CD4-positive, alpha-beta memory T cell (primary cell): ENCODE results near the gene ADGRV1. TPM values are rescaled to one million over a fixed set of nuclear protein-coding genes. Genes with fewer than 3 reads are reported as not detected.

Source experiments
- CTCF ChIA-PET: fragments of 350-600 bp; sonication (Branson Sonifier 250); formaldehyde crosslinking; loops from one replicate; lab custom pipeline; 2021; ENCODE audit warnings: inconsistent platforms; ENCODE audit not compliant: partially characterized antibody; lab: Charles Lee
- POLR2A ChIA-PET: fragments of 350-600 bp; sonication (Branson Sonifier 250); formaldehyde crosslinking; loops from one replicate; lab custom pipeline; 2021; ENCODE audit not compliant: partially characterized antibody; lab: Charles Lee
- DNase-seq, 5 donors: peaks; one replicate each; pipeline versions ENCODE4 v3.0.0 to v3.0.0-alpha.2; 2020 to 2022; ENCODE audit warnings: mixed read lengths in 1 of 5
- H3K27ac ChIP-seq: one replicate; pipeline ENCODE4 v1.7.0; 2013; ENCODE audit warnings: low read depth, low read length
- H3K27me3 ChIP-seq: 2 replicates; pipeline ENCODE4 v1.7.0; 2013; ENCODE audit warnings: mild to moderate bottlenecking, low read length, moderate library complexity; ENCODE audit not compliant: insufficient read depth
- H3K36me3 ChIP-seq: 2 replicates; pipeline ENCODE4 v1.7.0; 2013; ENCODE audit warnings: mild to moderate bottlenecking, low read length, moderate library complexity; ENCODE audit not compliant: insufficient read depth
- H3K4me1 ChIP-seq: 2 replicates; pipeline ENCODE4 v1.7.0; 2013; ENCODE audit warnings: mild to moderate bottlenecking, low read length, moderate library complexity; ENCODE audit not compliant: insufficient read depth
- H3K4me3 ChIP-seq, 2 donors: one replicate each; pipeline ENCODE4 v1.7.0; 2013; ENCODE audit warnings: low read length in 2 of 2, mild to moderate bottlenecking in 1 of 2
- H3K9me3 ChIP-seq, 2 donors: one replicate each; pipeline ENCODE4 v1.7.0; 2013; ENCODE audit warnings: low read length in 2 of 2, control low read depth in 1 of 2; ENCODE audit not compliant: control insufficient read depth in 1 of 2
- H3K27ac Mint-ChIP-seq, 7 donors: one replicate each; pipeline ENCODE4 v1.8.0; 2020 to 2021; ENCODE audit warnings: mixed read lengths in 7 of 7, mild to moderate bottlenecking in 6 of 7, inconsistent platforms in 3 of 7, moderate library complexity in 3 of 7
- H3K27me3 Mint-ChIP-seq, 2 donors: one replicate each; pipeline ENCODE4 v1.8.0; 2020 to 2021; ENCODE audit warnings: mixed read lengths in 2 of 2
- H3K36me3 Mint-ChIP-seq, 2 donors: one replicate each; pipeline ENCODE4 v1.8.0; 2020 to 2021; ENCODE audit warnings: mixed read lengths in 2 of 2, inconsistent platforms in 1 of 2, mild to moderate bottlenecking in 1 of 2
- H3K4me1 Mint-ChIP-seq, 4 donors: one replicate each; pipeline ENCODE4 v1.8.0; 2020 to 2021; ENCODE audit warnings: mixed read lengths in 4 of 4, mild to moderate bottlenecking in 1 of 4
- H3K4me3 Mint-ChIP-seq, 8 donors: one replicate each; pipeline ENCODE4 v1.8.0; 2020 to 2021; ENCODE audit warnings: mixed read lengths in 8 of 8, mild to moderate bottlenecking in 7 of 8, moderate library complexity in 6 of 8, inconsistent platforms in 3 of 8
- H3K9me3 Mint-ChIP-seq, 8 donors: one replicate each; pipeline ENCODE4 v1.8.0; 2020 to 2021; ENCODE audit warnings: mixed read lengths in 8 of 8, mild to moderate bottlenecking in 5 of 8, inconsistent platforms in 3 of 8, moderate library complexity in 1 of 8
- intact Hi-C: fragments of 100-400 bp; cut with micrococcal nuclease; formaldehyde crosslinking; loops from one replicate; pipeline ENCODE4 v1.15.1; 2023
- polyA plus RNA-seq, 2 donors: library from polyadenylated mRNA; unstranded; fragments of 300-500 nt; fragmentation: Illumina TruSeq; gene quantifications; one replicate each; pipeline ENCODE4 v1.2.3, GENCODE V29; 2021
- total RNA-seq, 2 experiments: library from RNA; stranded (reverse); gene quantifications; one replicate each; pipeline ENCODE4 v1.2.3, GENCODE V29; 2021

The ADGRV1 gene
- total and polyA plus RNA-seq, 4 experiments from 2014 or later = 0.09 to 0.22 TPM; not detected in 2

DNA sequence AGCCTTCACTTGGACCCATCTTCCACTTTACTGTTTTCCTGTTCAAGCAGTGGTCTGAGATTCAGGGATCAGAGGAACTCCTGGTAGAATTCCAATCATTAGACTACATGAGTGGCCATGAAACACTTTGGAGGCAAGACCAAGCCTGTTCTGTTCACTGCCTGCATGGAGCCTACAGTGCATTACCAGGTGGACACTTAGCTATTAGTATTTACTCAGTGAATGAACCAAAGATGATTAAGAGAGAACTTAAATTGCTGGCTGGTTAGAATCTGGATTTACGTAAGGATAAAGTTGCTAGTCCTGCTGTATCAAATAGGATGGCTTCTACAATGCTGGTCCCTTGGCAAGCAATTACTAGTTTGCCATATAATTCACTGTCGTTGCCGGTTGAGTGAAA, 579.0 kb downstream of the ADGRV1 start:
- Histone ChIP-seq H3K36me3 (no peaks in the 10 kb centered on the region), H3K4me3 (no peak overlapping the region), H3K27me3 (no peaks in the 10 kb centered on the region), H3K27ac (no peak overlapping the region), H3K9me3 (no peaks in the 10 kb centered on the region), H3K4me1 (no peaks in the 10 kb centered on the region)
- Mint-ChIP-seq H3K36me3 (no peaks in the 10 kb centered on the region), H3K27ac (no peak overlapping the region), H3K27me3 (peaks cover 10 to 11% of the 10 kb centered on the region in 2 donors), H3K4me1 (no peaks in the 10 kb centered on the region), H3K9me3 (peaks cover 0 to 1% (median 0%) of the 10 kb centered on the region in 8 donors), H3K4me3 (no peak overlapping the region)
- intact Hi-C loops = no loop called here
- no peak for DNase-seq
- ChIA-PET POLR2A (no interaction called here), CTCF (no interaction called here)

DNA sequence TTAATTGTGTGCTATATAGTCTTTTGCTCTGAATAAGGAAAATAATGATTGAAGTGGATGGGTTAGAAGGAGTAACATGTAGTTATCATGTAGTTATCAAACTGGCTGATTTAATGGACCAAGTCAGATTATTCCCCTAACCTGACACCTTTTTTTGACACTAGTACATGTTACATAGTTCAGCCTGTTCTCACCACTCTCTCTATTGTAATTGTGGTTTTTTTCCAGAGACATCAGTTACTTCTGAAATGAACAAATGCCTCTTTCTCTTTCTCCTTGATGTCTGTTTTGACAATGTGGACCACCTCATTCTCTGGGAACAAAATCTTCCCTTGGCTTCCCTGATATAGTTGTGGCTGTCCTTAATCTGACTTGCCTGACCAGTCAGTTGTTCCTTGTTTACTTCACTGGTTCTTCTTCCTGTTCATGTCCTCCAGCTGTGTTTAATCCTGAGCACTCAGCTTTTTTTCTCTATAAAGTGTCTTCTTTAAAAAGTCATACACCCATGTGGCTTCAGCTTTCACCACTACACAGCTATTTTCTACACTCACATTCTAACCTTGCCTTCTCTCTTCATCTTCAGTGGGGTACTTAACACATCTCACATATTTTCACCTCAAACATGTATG, 581.1 kb downstream of the ADGRV1 start:
- H3K4me1 ChIP-seq = no peaks in the 10 kb centered on the region
- H3K4me1 Mint-ChIP-seq = no peaks in the 10 kb centered on the region
- no peak for DNase-seq
- no peaks in the 10 kb centered on the region for H3K9me3 ChIP-seq
- H3K36me3 ChIP-seq = no peaks in the 10 kb centered on the region
- no peak overlapping the region for H3K27ac ChIP-seq
- peaks cover 6 to 8% of the 10 kb centered on the region in 2 donors for H3K27me3 Mint-ChIP-seq
- POLR2A ChIA-PET = no interaction called here
- no peak overlapping the region for H3K4me3 ChIP-seq
- no peak overlapping the region for H3K27ac Mint-ChIP-seq
- intact Hi-C loops = no loop called here
- no peak overlapping the region for H3K4me3 Mint-ChIP-seq
- H3K36me3 Mint-ChIP-seq = no peaks in the 10 kb centered on the region
- peaks cover 0 to 1% (median 0%) of the 10 kb centered on the region in 8 donors for H3K9me3 Mint-ChIP-seq
- H3K27me3 ChIP-seq = no peaks in the 10 kb centered on the region
- CTCF ChIA-PET = no interaction called here

DNA sequence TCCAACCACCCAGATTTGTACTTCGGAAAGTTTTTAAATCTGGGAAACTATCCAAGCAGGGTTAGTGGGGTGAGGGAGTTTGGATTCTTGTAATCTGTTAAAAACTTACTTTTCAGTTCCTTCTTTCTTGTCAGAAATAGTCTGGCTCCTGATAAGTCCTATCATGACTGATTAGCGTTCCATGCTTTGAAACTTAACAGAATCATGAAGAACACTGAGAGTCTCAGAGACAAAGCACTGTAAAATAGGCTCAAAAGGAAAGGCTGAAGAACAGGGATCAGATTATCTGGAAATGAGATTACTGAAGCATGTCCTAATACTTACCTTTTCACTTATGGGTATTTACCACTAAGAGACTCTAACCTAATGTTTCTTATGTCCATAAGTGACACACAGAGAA, 582.1 kb downstream of the ADGRV1 start:
- ChIA-PET CTCF (no interaction called here), POLR2A (no interaction called here)
- H3K9me3 ChIP-seq = no peaks in the 10 kb centered on the region
- DNase-seq = no peak
- H3K36me3 ChIP-seq = no peaks in the 10 kb centered on the region
- H3K4me3 Mint-ChIP-seq = no peak overlapping the region
- no peaks in the 10 kb centered on the region for H3K9me3 Mint-ChIP-seq
- H3K4me1 Mint-ChIP-seq = no peaks in the 10 kb centered on the region
- intact Hi-C loops = no loop called here
- no peak overlapping the region for H3K27ac ChIP-seq
- no peaks in the 10 kb centered on the region for H3K36me3 Mint-ChIP-seq
- H3K4me3 ChIP-seq = no peak overlapping the region
- H3K4me1 ChIP-seq = no peaks in the 10 kb centered on the region
- peaks cover 1 to 4% of the 10 kb centered on the region in 2 donors for H3K27me3 Mint-ChIP-seq
- no peak overlapping the region for H3K27ac Mint-ChIP-seq
- no peaks in the 10 kb centered on the region for H3K27me3 ChIP-seq

- CTCF ChIA-PET = no interaction called here
- Histone ChIP-seq H3K9me3 (no peaks in the 10 kb centered on the region), H3K4me1 (no peaks in the 10 kb centered on the region), H3K4me3 (no peak overlapping the region), H3K27ac (no peak overlapping the region), H3K27me3 (no peaks in the 10 kb centered on the region), H3K36me3 (no peaks in the 10 kb centered on the region)
- no peaks in the 10 kb centered on the region for H3K9me3 Mint-ChIP-seq
- H3K4me1 Mint-ChIP-seq = no peaks in the 10 kb centered on the region
- H3K36me3 Mint-ChIP-seq = no peaks in the 10 kb centered on the region
- H3K4me3 Mint-ChIP-seq = no peak overlapping the region
- H3K27me3 Mint-ChIP-seq = peaks cover 0 to 2% of the 10 kb centered on the region in 2 donors
- DNase-seq = no peak
- intact Hi-C loops = no loop called here
- H3K27ac Mint-ChIP-seq = no peak overlapping the region
- POLR2A ChIA-PET = no interaction called here
These were observed 583.0 kb downstream of the ADGRV1 start for GRCh38 chr5:91141642-91142041.

GRCh38 chr5:91142386-91142785, 583.8 kb downstream of the ADGRV1 start:
- no peak overlapping the region for H3K27ac ChIP-seq
- no peaks in the 10 kb centered on the region for H3K9me3 ChIP-seq
- H3K27me3 Mint-ChIP-seq = peaks cover 0 to 2% of the 10 kb centered on the region in 2 donors
- no peak overlapping the region for H3K27ac Mint-ChIP-seq
- intact Hi-C loops = no loop called here
- POLR2A ChIA-PET = no interaction called here
- H3K9me3 Mint-ChIP-seq = peaks cover 0 to 2% (median 0%) of the 10 kb centered on the region in 8 donors
- H3K36me3 ChIP-seq = no peaks in the 10 kb centered on the region
- H3K36me3 Mint-ChIP-seq = no peaks in the 10 kb centered on the region
- H3K4me3 ChIP-seq = no peak overlapping the region
- H3K4me1 ChIP-seq = no peaks in the 10 kb centered on the region
- no peak for DNase-seq
- H3K27me3 ChIP-seq = no peaks in the 10 kb centered on the region
- H3K4me1 Mint-ChIP-seq = no peaks in the 10 kb centered on the region
- H3K4me3 Mint-ChIP-seq = no peak overlapping the region
- CTCF ChIA-PET = no interaction called here

GRCh38 chr5:91142819-91143218, 584.2 kb downstream of the ADGRV1 start:
- no peaks in the 10 kb centered on the region for H3K27me3 ChIP-seq
- H3K27ac ChIP-seq = no peak overlapping the region
- no peak for DNase-seq
- ChIA-PET POLR2A (no interaction called here), CTCF (no interaction called here)
- Mint-ChIP-seq H3K9me3 (peaks cover 0 to 5% (median 0%) of the 10 kb centered on the region in 8 donors), H3K4me1 (no peaks in the 10 kb centered on the region), H3K27ac (no peak overlapping the region), H3K27me3 (peaks cover 0 to 3% of the 10 kb centered on the region in 2 donors), H3K36me3 (no peaks in the 10 kb centered on the region), H3K4me3 (no peak overlapping the region)
- no peaks in the 10 kb centered on the region for H3K4me1 ChIP-seq
- no peak overlapping the region for H3K4me3 ChIP-seq
- no peaks in the 10 kb centered on the region for H3K36me3 ChIP-seq
- intact Hi-C loops = no loop called here
- no peaks in the 10 kb centered on the region for H3K9me3 ChIP-seq

DNA sequence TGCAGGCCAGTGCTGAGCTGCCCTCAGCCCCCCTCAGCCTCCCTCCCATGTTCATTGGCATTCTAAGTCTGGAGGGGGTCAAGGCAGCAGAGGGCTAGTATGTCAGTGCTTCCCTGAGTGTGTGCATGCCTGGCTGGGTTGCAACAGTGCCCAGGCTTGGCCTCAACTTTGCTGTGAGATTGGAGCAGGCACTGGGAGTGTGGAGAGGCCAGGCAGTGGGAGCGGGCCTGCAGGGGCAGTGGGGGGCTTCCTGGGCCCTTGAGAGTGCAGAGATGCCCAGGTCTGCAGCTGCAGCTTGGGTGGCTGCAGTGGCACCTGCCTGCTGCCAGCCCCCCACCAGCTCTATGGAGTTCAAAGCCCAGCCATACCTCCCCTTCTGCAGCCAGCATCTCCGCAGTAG, 585.2 kb downstream of the ADGRV1 start:
- DNase-seq = no peak
- intact Hi-C loops = no loop called here
- Mint-ChIP-seq H3K9me3 (peaks cover 0 to 8% (median under 1%) of the 10 kb centered on the region in 8 donors), H3K4me3 (no peak overlapping the region), H3K36me3 (no peaks in the 10 kb centered on the region), H3K27me3 (peaks cover 0 to 4% of the 10 kb centered on the region in 2 donors), H3K27ac (no peak overlapping the region), H3K4me1 (no peaks in the 10 kb centered on the region)
- no peaks in the 10 kb centered on the region for H3K9me3 ChIP-seq
- H3K4me1 ChIP-seq = no peaks in the 10 kb centered on the region
- ChIA-PET POLR2A (no interaction called here), CTCF (no interaction called here)
- H3K36me3 ChIP-seq = no peaks in the 10 kb centered on the region
- H3K4me3 ChIP-seq = no peak overlapping the region
- no peaks in the 10 kb centered on the region for H3K27me3 ChIP-seq
- H3K27ac ChIP-seq = no peak overlapping the region
